ENCODE data around the gene GRHL1.

Gene GRHL1

DNA sequence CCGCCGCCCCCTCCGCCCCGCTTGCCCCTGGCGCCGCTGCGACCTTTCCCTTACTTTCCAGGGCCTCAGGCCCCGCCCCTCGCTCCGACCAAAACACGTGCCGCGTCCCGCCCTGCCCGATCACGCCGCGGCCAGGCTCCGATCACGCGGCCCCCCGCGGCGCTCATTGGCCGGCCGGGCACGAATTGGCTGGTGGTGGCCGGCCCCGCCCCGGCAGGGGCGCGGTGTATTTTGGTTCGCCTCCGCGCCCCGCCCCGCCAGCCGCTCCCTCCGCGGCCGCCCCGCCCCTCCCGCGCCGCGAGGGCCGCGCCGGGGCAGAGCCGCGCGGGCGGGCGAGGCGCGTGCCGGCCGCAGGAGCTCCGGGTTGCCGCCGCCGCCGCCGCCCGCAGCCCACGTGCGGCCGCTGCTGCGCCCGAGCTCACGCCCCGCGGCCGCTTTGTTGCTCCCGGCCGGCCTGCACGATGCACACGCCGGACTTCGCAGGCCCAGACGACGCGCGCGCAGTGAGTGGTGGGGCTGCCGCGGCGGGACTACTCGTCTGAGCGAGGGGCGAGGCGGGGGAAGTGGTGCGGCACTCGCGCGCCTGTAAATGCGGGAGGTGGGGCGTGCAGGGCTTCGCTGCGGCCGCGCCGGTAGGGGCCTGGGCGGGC is 91.9 kb downstream of the GRHL1 start, which contains the start of gene KLF11:
TSS of gene KLF11 (plus strand) at position 295 of the 650 bp plus-strand sequence. CDS start at position 462, 167 bp downstream.
- TF ChIP-seq, protein P1, sequence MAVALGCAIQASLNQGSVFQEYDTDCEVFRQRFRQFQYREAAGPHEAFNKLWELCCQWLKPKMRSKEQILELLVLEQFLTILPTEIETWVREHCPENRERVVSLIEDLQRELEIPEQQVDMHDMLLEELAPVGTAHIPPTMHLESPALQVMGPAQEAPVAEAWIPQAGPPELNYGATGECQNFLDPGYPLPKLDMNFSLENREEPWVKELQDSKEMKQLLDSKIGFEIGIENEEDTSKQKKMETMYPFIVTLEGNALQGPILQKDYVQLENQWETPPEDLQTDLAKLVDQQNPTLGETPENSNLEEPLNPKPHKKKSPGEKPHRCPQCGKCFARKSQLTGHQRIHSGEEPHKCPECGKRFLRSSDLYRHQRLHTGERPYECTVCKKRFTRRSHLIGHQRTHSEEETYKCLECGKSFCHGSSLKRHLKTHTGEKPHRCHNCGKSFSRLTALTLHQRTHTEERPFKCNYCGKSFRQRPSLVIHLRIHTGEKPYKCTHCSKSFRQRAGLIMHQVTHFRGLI (tag by site-specific recombination; IDR thresholded peaks at IDR 0.05) = peak; percentile 65; the same call in 1 of the 2 replicates
- TF ChIP-seq ZEB2 (tag by site-specific recombination; IDR thresholded peaks at IDR 0.05) = no peak
- TF ChIP-seq, protein P2, sequence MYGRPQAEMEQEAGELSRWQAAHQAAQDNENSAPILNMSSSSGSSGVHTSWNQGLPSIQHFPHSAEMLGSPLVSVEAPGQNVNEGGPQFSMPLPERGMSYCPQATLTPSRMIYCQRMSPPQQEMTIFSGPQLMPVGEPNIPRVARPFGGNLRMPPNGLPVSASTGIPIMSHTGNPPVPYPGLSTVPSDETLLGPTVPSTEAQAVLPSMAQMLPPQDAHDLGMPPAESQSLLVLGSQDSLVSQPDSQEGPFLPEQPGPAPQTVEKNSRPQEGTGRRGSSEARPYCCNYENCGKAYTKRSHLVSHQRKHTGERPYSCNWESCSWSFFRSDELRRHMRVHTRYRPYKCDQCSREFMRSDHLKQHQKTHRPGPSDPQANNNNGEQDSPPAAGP (tag by site-specific recombination; IDR thresholded peaks at IDR 0.05) = 0 out of 2 replicates have a peak, but pooled peaks have one; percentile 18
- TF ChIP-seq ZBTB8A (tag by site-specific recombination; IDR thresholded peaks at IDR 0.05) = peak; percentile 62
- peak; percentile 15; the same call in 1 of the 2 replicates for TF ChIP-seq ZSCAN30 (tag by site-specific recombination; IDR thresholded peaks at IDR 0.05)
- peak; percentile 87; the same call in 1 of the 2 replicates for TF ChIP-seq HOXC10 (CRISPR knock-in tag; IDR thresholded peaks at IDR 0.05)
- TF ChIP-seq, protein P3, sequence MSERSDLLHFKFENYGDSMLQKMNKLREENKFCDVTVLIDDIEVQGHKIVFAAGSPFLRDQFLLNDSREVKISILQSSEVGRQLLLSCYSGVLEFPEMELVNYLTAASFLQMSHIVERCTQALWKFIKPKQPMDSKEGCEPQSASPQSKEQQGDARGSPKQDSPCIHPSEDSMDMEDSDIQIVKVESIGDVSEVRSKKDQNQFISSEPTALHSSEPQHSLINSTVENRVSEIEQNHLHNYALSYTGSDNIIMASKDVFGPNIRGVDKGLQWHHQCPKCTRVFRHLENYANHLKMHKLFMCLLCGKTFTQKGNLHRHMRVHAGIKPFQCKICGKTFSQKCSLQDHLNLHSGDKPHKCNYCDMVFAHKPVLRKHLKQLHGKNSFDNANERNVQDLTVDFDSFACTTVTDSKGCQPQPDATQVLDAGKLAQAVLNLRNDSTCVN (tag by site-specific recombination; optimal IDR thresholded peaks at IDR 0.05) = peak; percentile 62
- no peak for TF ChIP-seq ZBTB44 (tag by site-specific recombination; IDR thresholded peaks at IDR 0.05)
- TF ChIP-seq ZIC2 (tag by site-specific recombination; IDR thresholded peaks at IDR 0.05) = peak; percentile 31; the same call in 1 of the 2 replicates
- TF ChIP-seq GLIS1 (tag by site-specific recombination; IDR thresholded peaks at IDR 0.05) = 0 out of 2 replicates have a peak, but pooled peaks have one; percentile 11
- peaks cover 0 to 22% of the 10 kb centered on the region in 2 experiments; a peak in 1 of 3 replicates for H3K36me3 ChIP-seq (ENCODE audit: control insufficient read depth in 2 of 2, insufficient read depth in 1 of 2, low read length in 2 of 2)
- CTCF ChIA-PET = interaction anchor here (0.6 kb wide), 2 partner anchors 29 to 253 kb away, joined by 3 read pairs; no protein-coding TSS in a partner anchor
- peak within 1 kb of the TSS; percentile 62 for H3K4me3 ChIP-seq (ENCODE audit: low read depth, low read length)
- POLR2A ChIA-PET = interaction anchor here (0.6 to 3.0 kb wide), 3 partner anchors 14 to 508 kb away, joined by 4 to 17 read pairs (median 7); partner anchors contain the start of gene TAF1B
- H3K9me3 ChIP-seq (ENCODE audit: control insufficient read depth, insufficient read depth, low read depth, low read length) = no peaks in the 10 kb centered on the region
- H3K4me1 ChIP-seq (ENCODE audit: control insufficient read depth, insufficient read depth, low read length) = peaks cover 2% of the 10 kb centered on the region
- H3K27ac ChIP-seq (ENCODE audit: extremely low read depth, low read depth, low read length) = peak within 1 kb of the TSS; percentile 96

- ChIA-PET POLR2A (interaction anchor here (0.6 to 3.0 kb wide), 4 partner anchors 11 to 509 kb away, joined by 4 to 17 read pairs (median 6); partner anchors contain the start of gene TAF1B), CTCF (interaction anchor here (0.6 to 6.3 kb wide), 5 partner anchors 28 to 254 kb away, joined by 3 to 60 read pairs (median 4); no protein-coding TSS in a partner anchor)
- peaks cover 2% of the 10 kb centered on the region for H3K4me1 ChIP-seq (ENCODE audit: control insufficient read depth, insufficient read depth, low read length)
- peaks cover 0 to 26% of the 10 kb centered on the region in 2 experiments; a peak in 1 of 3 replicates for H3K36me3 ChIP-seq (ENCODE audit: control insufficient read depth in 2 of 2, insufficient read depth in 1 of 2, low read length in 2 of 2)
- H3K4me3 ChIP-seq (ENCODE audit: low read depth, low read length) = peak overlapping the region; percentile 62
- no peaks in the 10 kb centered on the region for H3K9me3 ChIP-seq (ENCODE audit: control insufficient read depth, insufficient read depth, low read depth, low read length)
- H3K27ac ChIP-seq (ENCODE audit: extremely low read depth, low read depth, low read length) = peak overlapping the region; percentile 96
- TF ChIP-seq KLF1 (tag by site-specific recombination; IDR thresholded peaks at IDR 0.05) (peak; percentile 88), SP3 (tag by site-specific recombination; IDR thresholded peaks at IDR 0.05) (peak; percentile 80), ZNF214 (tag by site-specific recombination; IDR thresholded peaks at IDR 0.05; ENCODE audit: borderline replicate concordance) (no peak), ZNF114 (tag by site-specific recombination; IDR thresholded peaks at IDR 0.05) (no peak), ZNF791 (tag by site-specific recombination; IDR thresholded peaks at IDR 0.05) (no peak), ZNF121 (tag by site-specific recombination; IDR thresholded peaks at IDR 0.05) (no peak), HOXC10 (CRISPR knock-in tag; IDR thresholded peaks at IDR 0.05) (peak; percentile 95), KLF8 (tag by site-specific recombination; IDR thresholded peaks at IDR 0.05) (peak; percentile 68; the same call in 1 of the 2 replicates), KLF10 (tag by site-specific recombination; IDR thresholded peaks at IDR 0.05) (peak; percentile 93), BCL11A (tag by site-specific recombination; IDR thresholded peaks at IDR 0.05; ENCODE audit: low read depth) (no peak), KLF9 (tag by site-specific recombination; IDR thresholded peaks at IDR 0.05; ENCODE audit: low read depth) (peak; percentile 85), ZNF629 (tag by site-specific recombination; IDR thresholded peaks at IDR 0.05) (peak; percentile 71), ZNF202 (tag by site-specific recombination; IDR thresholded peaks at IDR 0.05; ENCODE audit: borderline replicate concordance) (peak; percentile 51; the same call in 1 of the 2 replicates), ZNF112 (tag by site-specific recombination; IDR thresholded peaks at IDR 0.05) (no peak)
- TF ChIP-seq, protein P4, sequence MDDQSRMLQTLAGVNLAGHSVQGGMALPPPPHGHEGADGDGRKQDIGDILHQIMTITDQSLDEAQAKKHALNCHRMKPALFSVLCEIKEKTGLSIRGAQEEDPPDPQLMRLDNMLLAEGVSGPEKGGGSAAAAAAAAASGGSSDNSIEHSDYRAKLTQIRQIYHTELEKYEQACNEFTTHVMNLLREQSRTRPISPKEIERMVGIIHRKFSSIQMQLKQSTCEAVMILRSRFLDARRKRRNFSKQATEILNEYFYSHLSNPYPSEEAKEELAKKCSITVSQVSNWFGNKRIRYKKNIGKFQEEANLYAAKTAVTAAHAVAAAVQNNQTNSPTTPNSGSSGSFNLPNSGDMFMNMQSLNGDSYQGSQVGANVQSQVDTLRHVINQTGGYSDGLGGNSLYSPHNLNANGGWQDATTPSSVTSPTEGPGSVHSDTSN (CRISPR knock-in tag; IDR thresholded peaks at IDR 0.05) = peak; percentile 91
These were observed 92.6 kb downstream of the GRHL1 start for GRCh38 chr2:10043906-10044601.
